ENCODE data around the gene TAF11.

- TF ChIP-seq CTCF (IDR thresholded peaks at IDR 0.05; ENCODE audit: extremely low read depth in 1 of 2, insufficient read depth in 1 of 2, low read depth in 1 of 2, low read length in 2 of 2) (no peak), JUN (IDR thresholded peaks at IDR 0.05; ENCODE audit: borderline replicate concordance, insufficient read depth, insufficient read length, low read depth) (no peak), POLR2A (IDR thresholded peaks at IDR 0.05; ENCODE audit: low read depth, low read length) (no peak), EZH2 (IDR thresholded peaks at IDR 0.05; ENCODE audit: borderline replicate concordance, low read depth, low read length, severe bottlenecking) (no peak), POLR2AphosphoS5 (IDR thresholded peaks at IDR 0.05; ENCODE audit: insufficient read depth, low read depth, low read length) (no peak), MYC (IDR thresholded peaks at IDR 0.05; ENCODE audit: low read depth, low read length) (no peak), FOS (IDR thresholded peaks at IDR 0.05; ENCODE audit: borderline replicate concordance, insufficient read depth, low read length) (no peak), GATA2 (IDR thresholded peaks at IDR 0.05; ENCODE audit: insufficient read depth, insufficient read length, low read depth, low read length) (no peak)
- TF ChIP-seq, protein P1, sequence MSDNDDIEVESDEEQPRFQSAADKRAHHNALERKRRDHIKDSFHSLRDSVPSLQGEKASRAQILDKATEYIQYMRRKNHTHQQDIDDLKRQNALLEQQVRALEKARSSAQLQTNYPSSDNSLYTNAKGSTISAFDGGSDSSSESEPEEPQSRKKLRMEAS (IDR thresholded peaks at IDR 0.05; ENCODE audit: insufficient read depth, insufficient read length): no peak
These were observed 46.7 kb upstream of the TAF11 start for GRCh38 chr6:34934516-34934915.

Measured in endothelial cell of umbilical vein (primary cell).